Gastrocnemius medialis (tissue), 4 donors: ENCODE measurements around the gene KCTD10. TPM values are rescaled to one million over a fixed set of nuclear protein-coding genes. Genes with fewer than 3 reads are reported as not detected.
"Not testable (repeated sequence)": the region's sequence is repeated elsewhere in the genome, so short reads cannot be mapped to it uniquely, and the experiment has no call there.

ENCODE experiments used
- ATAC-seq, 2 donors: fragments of 150-250 bp; one replicate each; pipeline ENCODE4 v1.9.1; 2016
- DNase-seq, 2 donors: peaks; one replicate each; pipeline ENCODE4 v3.0.0-alpha.2; 2019
- H3K27ac ChIP-seq, 4 donors: fragments of 200-600 bp; sonication (generic); 1 replicate in 1 of 4; 2 replicates in 3 of 4; pipeline ENCODE4 v1.5.1; 2016 to 2018; ENCODE audit warnings: mild to moderate bottlenecking in 2 of 4, moderate library complexity in 1 of 4
- H3K27me3 ChIP-seq, 3 donors: fragments of 200-600 bp; sonication (generic) in 2 of 3; 1 replicate in 1 of 3; 2 replicates in 2 of 3; pipeline versions ENCODE4 v1.5.1 to v1.6.0; 2016 to 2019; ENCODE audit warnings: mild to moderate bottlenecking in 1 of 3, moderate library complexity in 1 of 3
- H3K36me3 ChIP-seq, 2 donors: fragments of 200-600 bp; sonication (generic) in 1 of 2; one replicate each; pipeline ENCODE4 v1.5.1; 2017 to 2018
- H3K4me1 ChIP-seq, 2 donors: fragments of 200-600 bp; sonication (generic) in 1 of 2; one replicate each; pipeline ENCODE4 v1.5.1; 2016 to 2017; ENCODE audit warnings: mild to moderate bottlenecking in 2 of 2
- H3K4me3 ChIP-seq, 4 donors: fragments of 200-600 bp; sonication (generic) in 3 of 4; 1 replicate in 1 of 4; 2 replicates in 3 of 4; pipeline ENCODE4 v1.5.1; 2016 to 2019; ENCODE audit warnings: mild to moderate bottlenecking in 2 of 4
- H3K9me3 ChIP-seq, 3 donors: fragments of 200-600 bp; sonication (generic) in 2 of 3; 1 replicate in 1 of 3; 2 replicates in 2 of 3; pipeline ENCODE4 v1.5.1; 2016 to 2019
- CTCF ChIP-seq, 5 experiments: fragments of 450-650 bp in 3 of 5; fragments of 200-600 bp in 2 of 5; sonication (generic) in 2 of 5; IDR thresholded peaks in 4 of 5; conservative IDR thresholded peaks in 1 of 5; 1 replicate in 4 of 5; 2 replicates in 1 of 5; pipeline ENCODE4 v1.5.1; 2016 to 2019; ENCODE audit warnings: antibody characterized with exemption in 5 of 5, mild to moderate bottlenecking in 3 of 5, moderate library complexity in 3 of 5
- POLR2A ChIP-seq, 2 donors: fragments of 450-650 bp; IDR thresholded peaks; one replicate each; pipeline ENCODE4 v1.6.1; 2017; ENCODE audit warnings: antibody characterized with exemption in 2 of 2, mild to moderate bottlenecking in 2 of 2, moderate library complexity in 2 of 2
- in situ Hi-C, 4 donors: fragments of 200-750 bp; cut with MboI; loops; one replicate each; pipeline versions ENCODE4 v1.15.0 to v1.8.0; 2017; ENCODE audit warnings: low sequenced_read_pairs in 4 of 4
- intact Hi-C: fragments of 100-400 bp; cut with DNase I; formaldehyde crosslinking; loops from one replicate; pipeline ENCODE4 v1.15.1; 2023; ENCODE audit warnings: low total_unique reads
- total RNA-seq, 4 donors: library from RNA; depleted of rRNA; stranded (reverse); fragments of >200 nt; gene quantifications; one replicate each; pipeline versions ENCODE4 v1.1.0 to v1.2.3, GENCODE V29; 2016

The KCTD10 gene
- total RNA-seq, 4 donors from 2014 or later = 7.5 to 14.8 (median 10.6) TPM

- in situ Hi-C loops (loop anchor here in 1 of 4 donors (5.0 kb wide), 1 partner anchor 44 kb away; the partner anchor contains the start of genes KCTD10 and UBE3B), intact Hi-C loops (loop anchor here (2.0 kb wide), 1 partner anchor 44 kb away; the partner anchor contains the start of genes KCTD10 and UBE3B)
- DNase-seq (peak; percentile 38 to 68), ATAC-seq (peak; percentile 24 to 40)
- Histone ChIP-seq H3K27ac (peak overlapping the region in 3 of 4 donors; percentile 39 to 50 (median 47)), H3K4me3 (peak overlapping the region in 1 of 4 donors; percentile 9), H3K27me3 (no peaks in the 10 kb centered on the region), H3K9me3 (no peaks in the 10 kb centered on the region), H3K4me1 (peaks cover 0 to 14% of the 10 kb centered on the region in 2 donors), H3K36me3 (no peaks in the 10 kb centered on the region)
- TF ChIP-seq POLR2A (IDR thresholded peaks at IDR 0.05) (no peak), CTCF (IDR thresholded peaks at IDR 0.05 in 4 of 5, conservative IDR thresholded peaks at IDR 0.05 in 1 of 5) (peak in 4 of 5 experiments; percentile 54 to 78 (median 64))
Observed at GRCh38 chr12:109432842-109433304, 44.2 kb downstream of the KCTD10 start.

- peak overlapping the region in 1 of 4 donors; percentile 47 for H3K27ac ChIP-seq
Observed at GRCh38 chr12:109432431-109432830, 44.7 kb downstream of the KCTD10 start.

GRCh38 chr12:109430244-109430643, 46.9 kb downstream of the KCTD10 start:
- Histone ChIP-seq H3K36me3 (no peaks in the 10 kb centered on the region), H3K4me1 (peaks cover 0 to 14% of the 10 kb centered on the region in 2 donors), H3K4me3 (no peak overlapping the region), H3K27ac (no peak overlapping the region), H3K27me3 (no peaks in the 10 kb centered on the region), H3K9me3 (no peaks in the 10 kb centered on the region)
- ATAC-seq (no peak), DNase-seq (no peak)
- TF ChIP-seq CTCF (IDR thresholded peaks at IDR 0.05 in 4 of 5, conservative IDR thresholded peaks at IDR 0.05 in 1 of 5) (no peak), POLR2A (IDR thresholded peaks at IDR 0.05) (no peak)
- intact Hi-C loops (no loop called here), in situ Hi-C loops (loop anchor here in 1 of 4 donors (5.0 kb wide), 1 partner anchor 47 kb away; the partner anchor contains the start of genes KCTD10 and UBE3B)

More at GRCh38 chr12:109432431-109432830, 44.7 kb downstream of the KCTD10 start:
- in situ Hi-C loops (loop anchor here in 1 of 4 donors (5.0 kb wide), 1 partner anchor 45 kb away; the partner anchor contains the start of genes KCTD10 and UBE3B), intact Hi-C loops (loop anchor here (2.0 kb wide), 1 partner anchor 44 kb away; the partner anchor contains the start of genes KCTD10 and UBE3B)
- TF ChIP-seq POLR2A (IDR thresholded peaks at IDR 0.05) = no peak
- TF ChIP-seq CTCF (IDR thresholded peaks at IDR 0.05 in 4 of 5, conservative IDR thresholded peaks at IDR 0.05 in 1 of 5) = no peak
- no peak overlapping the region for H3K4me3 ChIP-seq
- H3K4me1 ChIP-seq = peaks cover 0 to 14% of the 10 kb centered on the region in 2 donors
- no peak for DNase-seq
- no peaks in the 10 kb centered on the region for H3K27me3 ChIP-seq
- H3K36me3 ChIP-seq = no peaks in the 10 kb centered on the region
- H3K9me3 ChIP-seq = no peaks in the 10 kb centered on the region
- no peak for ATAC-seq

- in situ Hi-C loops = loop anchor here in 1 of 4 donors (10.0 kb wide), 1 partner anchor 46 kb away; the partner anchor contains the start of genes KCTD10 and UBE3B
- intact Hi-C loops = loop anchor here (5.0 to 10.0 kb wide), 3 partner anchors 88 to 448 kb away; no protein-coding TSS in a partner anchor
Observed at GRCh38 chr12:109428804-109429203, 48.3 kb downstream of the KCTD10 start.

GRCh38 chr12:109428037-109428629, 49.0 kb downstream of the KCTD10 start:
- no peak overlapping the region for H3K27ac ChIP-seq
- no peaks in the 10 kb centered on the region for H3K27me3 ChIP-seq
- TF ChIP-seq POLR2A (IDR thresholded peaks at IDR 0.05) = no peak
- TF ChIP-seq CTCF (IDR thresholded peaks at IDR 0.05 in 4 of 5, conservative IDR thresholded peaks at IDR 0.05 in 1 of 5) = peak; percentile 70 to 97 (median 80)
- no peak overlapping the region for H3K4me3 ChIP-seq
- DNase-seq (peak; percentile 33 to 66), ATAC-seq (peak; percentile 87 to 93)
- in situ Hi-C loops = loop anchor here in 1 of 4 donors (10.0 kb wide), 1 partner anchor 47 kb away; the partner anchor contains the start of genes KCTD10 and UBE3B
- no peaks in the 10 kb centered on the region for H3K36me3 ChIP-seq
- H3K4me1 ChIP-seq = peaks cover 0 to 8% of the 10 kb centered on the region in 2 donors
- no peaks in the 10 kb centered on the region for H3K9me3 ChIP-seq
- intact Hi-C loops = loop anchor here (5.0 to 10.0 kb wide), 3 partner anchors 89 to 449 kb away; no protein-coding TSS in a partner anchor

More at GRCh38 chr12:109428804-109429203, 48.3 kb downstream of the KCTD10 start:
- not testable (repeated sequence) for ATAC-seq, H3K27me3 ChIP-seq, H3K4me3 ChIP-seq, H3K36me3 ChIP-seq, H3K9me3 ChIP-seq, DNase-seq, H3K27ac ChIP-seq
- H3K4me1 ChIP-seq = peaks cover 0 to 14% of the 10 kb centered on the region in 2 donors
